Stomach (tissue), 9 donors: ENCODE data around the gene EHD4. TPM values are rescaled to one million over a fixed set of nuclear protein-coding genes. Genes with fewer than 3 reads are reported as not detected.

Experiments used
- DNase-seq, 2 donors: peaks; one replicate each; pipeline versions ENCODE4 v3.0.0 to v3.0.0-alpha.2; 2013 to 2019
- H3K27ac ChIP-seq, 5 donors: fragments of 200-600 bp in 4 of 5; sonication (generic) in 4 of 5; one replicate each; pipeline ENCODE4 v1.5.1; 2013 to 2019; ENCODE audit warnings: mild to moderate bottlenecking in 1 of 5, moderate library complexity in 1 of 5
- H3K27me3 ChIP-seq, 3 donors: fragments of 200-600 bp; sonication (generic); one replicate each; pipeline ENCODE4 v1.5.1; 2017 to 2019; ENCODE audit warnings: mixed run types in 1 of 3
- H3K36me3 ChIP-seq, 4 donors: fragments of 200-600 bp; sonication (generic); 1 replicate in 3 of 4; 2 replicates in 1 of 4; pipeline ENCODE4 v1.5.1; 2016 to 2019
- H3K4me1 ChIP-seq, 4 donors: fragments of 200-600 bp; sonication (generic); one replicate each; pipeline ENCODE4 v1.5.1; 2016 to 2019
- H3K4me3 ChIP-seq, 4 donors: fragments of 200-600 bp; sonication (generic) in 3 of 4; one replicate each; pipeline ENCODE4 v1.5.1; 2016 to 2019; ENCODE audit warnings: mild to moderate bottlenecking in 1 of 4
- H3K9me3 ChIP-seq, 4 donors: fragments of 200-600 bp; sonication (generic); one replicate each; pipeline ENCODE4 v1.5.1; 2016 to 2019
- CTCF ChIP-seq, 7 experiments: fragments of 450-650 bp in 4 of 7; fragments of 200-600 bp in 3 of 7; sonication (generic) in 3 of 7; IDR thresholded peaks; one replicate each; pipeline ENCODE4 v1.5.1; 2016 to 2019; ENCODE audit warnings: antibody characterized with exemption in 7 of 7, control low read depth in 2 of 7, mild to moderate bottlenecking in 1 of 7
- EP300 ChIP-seq: sonication (generic); formaldehyde crosslinking; IDR thresholded peaks from one replicate; pipeline ENCODE4 v1.6.1; 2017; ENCODE audit warnings: antibody characterized with exemption
- POLR2A ChIP-seq, 4 donors: fragments of 450-650 bp; IDR thresholded peaks; one replicate each; pipeline ENCODE4 v1.6.1; 2016; ENCODE audit warnings: antibody characterized with exemption in 4 of 4, control low read depth in 2 of 4, mild to moderate bottlenecking in 1 of 4, moderate library complexity in 1 of 4
- POLR2AphosphoS5 ChIP-seq, 3 donors: sonication (generic); formaldehyde crosslinking; IDR thresholded peaks; one replicate each; pipeline ENCODE4 v1.6.1; 2016; ENCODE audit warnings: antibody characterized with exemption in 3 of 3
- WGBS, 5 donors: extraction: QIAGEN DNeasy Blood & Tissue Kit in 3 of 5; methylation state at CpG; one replicate each; pipeline versions ENCODE4 v1.1.5 to v1.1.7; 2013 to 2018; 5-methylcytosine and 5-hydroxymethylcytosine counted together
- intact Hi-C: fragments of 100-400 bp; cut with DNase I; formaldehyde crosslinking; loops from one replicate; pipeline ENCODE4 v1.15.1; 2023; ENCODE audit warnings: low total_unique reads
- polyA plus RNA-seq, 3 donors: library from polyadenylated mRNA; stranded (reverse); fragments of 200-250 nt; gene quantifications; one replicate each; pipeline ENCODE4 v1.2.3, GENCODE V29; 2013
- total RNA-seq, 5 donors: library from RNA; depleted of rRNA; stranded (reverse); fragments of >200 nt; gene quantifications; one replicate each; pipeline versions ENCODE4 v1.1.0 to v1.2.3, GENCODE V29; 2014 to 2016
- donor health status: healthy with polysubstance abuse.
- donor health status: Bipolar disorder and iron deficiency.
- donor health status: healthy.

EHD4 gene
- total and polyA plus RNA-seq, 8 donors: 5.8 to 86.4 (median 16.2) TPM

GRCh38 chr15:41999290-42000285, 27.2 kb upstream of the EHD4 start:
- TF ChIP-seq EP300: no peak
- no peak for TF ChIP-seq POLR2AphosphoS5 (IDR thresholded peaks at IDR 0.05)
- no peak for TF ChIP-seq CTCF (IDR thresholded peaks at IDR 0.05)
- TF ChIP-seq POLR2A (IDR thresholded peaks at IDR 0.05): no peak
- no peaks in the 10 kb centered on the region for H3K4me1 ChIP-seq
- intact Hi-C loops: no loop called here
- H3K4me3 ChIP-seq: no peak overlapping the region
- no peaks in the 10 kb centered on the region for H3K9me3 ChIP-seq
- H3K27me3 ChIP-seq: peaks cover 0 to 12% (median 0%) of the 10 kb centered on the region in 3 donors
- H3K36me3 ChIP-seq: no peaks in the 10 kb centered on the region
- WGBS, 5 donors: 75 to 86% (median 80%) methylated on average over 15 of the region's 15 CpGs
- no peak for DNase-seq
- no peak overlapping the region for H3K27ac ChIP-seq

- TF ChIP-seq POLR2AphosphoS5 (IDR thresholded peaks at IDR 0.05): no peak
- no peak for TF ChIP-seq POLR2A (IDR thresholded peaks at IDR 0.05)
- TF ChIP-seq CTCF (IDR thresholded peaks at IDR 0.05): no peak
- H3K4me1 ChIP-seq: no peaks in the 10 kb centered on the region
- intact Hi-C loops: no loop called here
- no peaks in the 10 kb centered on the region for H3K9me3 ChIP-seq
- no peak overlapping the region for H3K27ac ChIP-seq
- DNase-seq: no peak
- 62 to 82% (median 67%) methylated on average over 3 of the region's 3 CpGs for WGBS, 5 donors
- peaks cover 0 to 12% (median 0%) of the 10 kb centered on the region in 3 donors for H3K27me3 ChIP-seq
- no peaks in the 10 kb centered on the region for H3K36me3 ChIP-seq
- no peak overlapping the region for H3K4me3 ChIP-seq
Observed at GRCh38 chr15:41997845-41998244, 25.5 kb upstream of the EHD4 start.

GRCh38 chr15:41996921-41997592, 24.7 kb upstream of the EHD4 start:
- H3K27me3 ChIP-seq: peaks cover 0 to 12% (median 0%) of the 10 kb centered on the region in 3 donors
- DNase-seq: no peak

More at GRCh38 chr15:41996921-41997592, 24.7 kb upstream of the EHD4 start:
- no peaks in the 10 kb centered on the region for H3K36me3 ChIP-seq
- no peaks in the 10 kb centered on the region for H3K9me3 ChIP-seq
- 85 to 90% (median 89%) methylated on average over 10 to 13 of the region's 13 CpGs for WGBS, 5 donors
- no peak overlapping the region for H3K4me3 ChIP-seq
- H3K4me1 ChIP-seq: no peaks in the 10 kb centered on the region
- intact Hi-C loops: no loop called here
- TF ChIP-seq EP300: no peak
- TF ChIP-seq CTCF (IDR thresholded peaks at IDR 0.05): no peak
- TF ChIP-seq POLR2A (IDR thresholded peaks at IDR 0.05): no peak
- no peak for TF ChIP-seq POLR2AphosphoS5 (IDR thresholded peaks at IDR 0.05)
- no peak overlapping the region for H3K27ac ChIP-seq
